ENCODE data around the gene NRXN3.

- TF ChIP-seq CTCF (IDR thresholded peaks at IDR 0.05) (no peak), USF1 (IDR thresholded peaks at IDR 0.05; ENCODE audit: borderline replicate concordance, low read depth) (no peak), MAX (IDR thresholded peaks at IDR 0.05; ENCODE audit: low read depth) (no peak), EZH2phosphoT487 (IDR thresholded peaks at IDR 0.05; ENCODE audit: borderline replicate concordance, low read depth) (no peak), SIN3A (IDR thresholded peaks at IDR 0.05; ENCODE audit: borderline replicate concordance, low read depth, low read length) (no peak), YY1 (IDR thresholded peaks at IDR 0.05; ENCODE audit: low read depth) (no peak)
These were observed 1267.8 kb downstream of the NRXN3 start for GRCh38 chr14:79437951-79438350.

Data from SK-N-SH (cell line).